Tibial nerve (tissue), 4 donors: ENCODE measurements around the gene PVR.

ENCODE experiments used
- EP300 ChIP-seq, 2 donors: sonication (generic); formaldehyde crosslinking; IDR thresholded peaks; one replicate each; pipeline ENCODE4 v1.6.1; 2017; ENCODE audit warnings: antibody characterized with exemption in 2 of 2, mild to moderate bottlenecking in 1 of 2
- TF ChIP-seq, protein P1 (sequence below), 5 experiments: fragments of 200-600 bp in 3 of 5; fragments of 450-650 bp in 2 of 5; sonication (generic) in 3 of 5; IDR thresholded peaks; one replicate each; pipeline ENCODE4 v1.5.1; 2016 to 2019; ENCODE audit warnings: antibody characterized with exemption in 5 of 5, mild to moderate bottlenecking in 3 of 5, moderate library complexity in 2 of 5

GRCh38 chr19:44613295-44614178 is 30.2 kb upstream of the PVR start, which contains the start of gene IGSF23:
- TF ChIP-seq, protein P1, sequence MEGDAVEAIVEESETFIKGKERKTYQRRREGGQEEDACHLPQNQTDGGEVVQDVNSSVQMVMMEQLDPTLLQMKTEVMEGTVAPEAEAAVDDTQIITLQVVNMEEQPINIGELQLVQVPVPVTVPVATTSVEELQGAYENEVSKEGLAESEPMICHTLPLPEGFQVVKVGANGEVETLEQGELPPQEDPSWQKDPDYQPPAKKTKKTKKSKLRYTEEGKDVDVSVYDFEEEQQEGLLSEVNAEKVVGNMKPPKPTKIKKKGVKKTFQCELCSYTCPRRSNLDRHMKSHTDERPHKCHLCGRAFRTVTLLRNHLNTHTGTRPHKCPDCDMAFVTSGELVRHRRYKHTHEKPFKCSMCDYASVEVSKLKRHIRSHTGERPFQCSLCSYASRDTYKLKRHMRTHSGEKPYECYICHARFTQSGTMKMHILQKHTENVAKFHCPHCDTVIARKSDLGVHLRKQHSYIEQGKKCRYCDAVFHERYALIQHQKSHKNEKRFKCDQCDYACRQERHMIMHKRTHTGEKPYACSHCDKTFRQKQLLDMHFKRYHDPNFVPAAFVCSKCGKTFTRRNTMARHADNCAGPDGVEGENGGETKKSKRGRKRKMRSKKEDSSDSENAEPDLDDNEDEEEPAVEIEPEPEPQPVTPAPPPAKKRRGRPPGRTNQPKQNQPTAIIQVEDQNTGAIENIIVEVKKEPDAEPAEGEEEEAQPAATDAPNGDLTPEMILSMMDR (IDR thresholded peaks at IDR 0.05) = no peak
- TF ChIP-seq EP300 (IDR thresholded peaks at IDR 0.05) = no peak
